ENCODE data around the gene RHO.
"Not testable (repeated sequence)": the region's sequence is repeated elsewhere in the genome, so short reads cannot be mapped to it uniquely, and the experiment has no call there.

RHO gene

GRCh38 chr3:129528589-129529100 is at the start of gene RHO:
TSS of gene RHO (plus strand) at chr3:129528639. CDS start at chr3:129528734, 95 bp downstream.
- DNase-seq = no peak

- not testable (repeated sequence) for DNase-seq
Observed at GRCh38 chr3:129481225-129481765, 47.1 kb upstream of the RHO start.

- no peak for DNase-seq
Observed at GRCh38 chr3:129481766-129482332, 46.6 kb upstream of the RHO start.

- DNase-seq = no peak
Observed at GRCh38 chr3:129482721-129483120, 45.7 kb upstream of the RHO start.

- no peak for DNase-seq
Observed at GRCh38 chr3:129483870-129484269, 44.6 kb upstream of the RHO start.

GRCh38 chr3:129485146-129485545 is 43.3 kb upstream of the RHO start:
- DNase-seq = not testable (repeated sequence)

GRCh38 chr3:129485721-129486663 is 42.4 kb upstream of the RHO start:
- DNase-seq = peak in 1 of 2 donors; percentile 22

GRCh38 chr3:129486664-129487035 is 41.8 kb upstream of the RHO start:
- no peak for DNase-seq

- no peak for DNase-seq
Observed at GRCh38 chr3:129487183-129487867, 41.1 kb upstream of the RHO start.

GRCh38 chr3:129487868-129488335 is 40.5 kb upstream of the RHO start:
- DNase-seq = not testable (repeated sequence)

- not testable (repeated sequence) for DNase-seq
Observed at GRCh38 chr3:129489258-129489657, 39.2 kb upstream of the RHO start.

GRCh38 chr3:129490273-129490675 is 38.2 kb upstream of the RHO start:
- peak; percentile 80 to 94 for DNase-seq

- not testable (repeated sequence) for DNase-seq
Observed at GRCh38 chr3:129491077-129491476, 37.4 kb upstream of the RHO start.

- DNase-seq = no peak
Observed at GRCh38 chr3:129491794-129492193, 36.6 kb upstream of the RHO start.

- DNase-seq = no peak
Observed at GRCh38 chr3:129492691-129493090, 35.7 kb upstream of the RHO start.

GRCh38 chr3:129493206-129493605 is 35.2 kb upstream of the RHO start:
- DNase-seq = no peak

GRCh38 chr3:129494499-129494898 is 33.9 kb upstream of the RHO start:
- DNase-seq = not testable (repeated sequence)

- not testable (repeated sequence) for DNase-seq
Observed at GRCh38 chr3:129495006-129495639, 33.3 kb upstream of the RHO start.

- DNase-seq = not testable (repeated sequence)
Observed at GRCh38 chr3:129497876-129498275, 30.6 kb upstream of the RHO start.

- not testable (repeated sequence) for DNase-seq
Observed at GRCh38 chr3:129498603-129499488, 29.6 kb upstream of the RHO start.

All from hippocampal formation (tissue), 2 donors.